Measurements from ENCODE around the gene FBLN2.

FBLN2 gene

DNA sequence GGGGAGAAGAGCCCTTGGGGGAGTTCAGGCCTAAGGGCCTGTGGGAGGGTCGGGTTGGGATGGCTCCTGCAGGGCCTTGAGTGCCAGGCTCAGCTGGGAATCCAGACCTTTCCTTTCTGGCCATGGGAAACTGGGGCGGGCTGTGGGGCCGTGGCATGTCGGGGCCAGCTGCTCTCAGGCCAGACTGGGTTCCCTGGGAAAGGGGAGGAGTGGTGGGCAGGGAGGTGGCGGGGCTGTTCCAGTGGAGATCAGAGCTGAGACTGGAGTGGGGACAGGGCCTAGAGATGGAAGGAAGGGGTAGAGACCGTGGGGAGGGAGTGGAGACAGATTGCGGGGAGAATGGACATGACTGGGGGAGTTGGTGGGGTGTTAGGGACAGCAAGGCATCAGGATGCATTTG lies 20.3 kb downstream of the FBLN2 start:
- no peak for DNase-seq (ENCODE audit: extremely low read depth, low read depth)
- TF ChIP-seq, protein P1, sequence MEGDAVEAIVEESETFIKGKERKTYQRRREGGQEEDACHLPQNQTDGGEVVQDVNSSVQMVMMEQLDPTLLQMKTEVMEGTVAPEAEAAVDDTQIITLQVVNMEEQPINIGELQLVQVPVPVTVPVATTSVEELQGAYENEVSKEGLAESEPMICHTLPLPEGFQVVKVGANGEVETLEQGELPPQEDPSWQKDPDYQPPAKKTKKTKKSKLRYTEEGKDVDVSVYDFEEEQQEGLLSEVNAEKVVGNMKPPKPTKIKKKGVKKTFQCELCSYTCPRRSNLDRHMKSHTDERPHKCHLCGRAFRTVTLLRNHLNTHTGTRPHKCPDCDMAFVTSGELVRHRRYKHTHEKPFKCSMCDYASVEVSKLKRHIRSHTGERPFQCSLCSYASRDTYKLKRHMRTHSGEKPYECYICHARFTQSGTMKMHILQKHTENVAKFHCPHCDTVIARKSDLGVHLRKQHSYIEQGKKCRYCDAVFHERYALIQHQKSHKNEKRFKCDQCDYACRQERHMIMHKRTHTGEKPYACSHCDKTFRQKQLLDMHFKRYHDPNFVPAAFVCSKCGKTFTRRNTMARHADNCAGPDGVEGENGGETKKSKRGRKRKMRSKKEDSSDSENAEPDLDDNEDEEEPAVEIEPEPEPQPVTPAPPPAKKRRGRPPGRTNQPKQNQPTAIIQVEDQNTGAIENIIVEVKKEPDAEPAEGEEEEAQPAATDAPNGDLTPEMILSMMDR (IDR thresholded peaks at IDR 0.05; ENCODE audit: low read depth, low read length) = no peak

DNA sequence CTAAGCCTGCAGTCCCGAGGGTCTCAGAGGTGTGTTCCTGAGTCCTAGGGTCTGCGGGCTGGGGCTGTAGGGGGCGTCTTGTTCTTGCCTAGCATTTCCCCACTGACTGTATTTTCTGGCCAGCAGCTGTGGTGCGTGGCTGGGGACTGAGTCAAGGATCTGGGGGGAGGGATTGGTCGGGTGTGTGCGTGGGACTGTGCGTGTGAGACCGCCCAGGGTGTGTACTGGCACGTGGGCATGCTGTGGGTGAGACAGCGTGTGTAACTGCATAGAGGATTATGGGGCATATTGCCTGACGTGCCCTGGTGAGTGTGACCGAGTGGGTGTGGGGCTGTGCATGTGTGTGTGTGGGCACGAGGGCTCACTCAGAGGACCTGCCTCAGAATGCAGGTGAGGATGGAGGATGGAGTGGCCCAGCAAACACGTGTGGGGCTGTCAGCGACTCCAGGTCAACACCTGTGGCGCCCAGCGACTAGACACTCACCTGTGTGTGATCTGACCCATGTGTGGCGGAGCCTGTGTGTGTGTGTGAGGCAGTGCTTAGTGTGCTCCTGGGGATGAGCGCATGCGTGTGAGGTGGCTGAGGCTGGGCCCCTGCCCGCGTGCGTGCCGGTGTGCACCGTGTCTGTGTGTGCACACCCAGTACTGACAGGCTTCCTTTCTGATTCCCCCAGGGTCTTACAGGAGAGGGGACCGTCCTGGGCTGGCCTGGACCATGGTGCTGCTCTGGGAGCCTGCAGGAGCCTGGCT lies 20.9 kb downstream of the FBLN2 start:
- no peak for DNase-seq (ENCODE audit: extremely low read depth, low read depth)

DNA sequence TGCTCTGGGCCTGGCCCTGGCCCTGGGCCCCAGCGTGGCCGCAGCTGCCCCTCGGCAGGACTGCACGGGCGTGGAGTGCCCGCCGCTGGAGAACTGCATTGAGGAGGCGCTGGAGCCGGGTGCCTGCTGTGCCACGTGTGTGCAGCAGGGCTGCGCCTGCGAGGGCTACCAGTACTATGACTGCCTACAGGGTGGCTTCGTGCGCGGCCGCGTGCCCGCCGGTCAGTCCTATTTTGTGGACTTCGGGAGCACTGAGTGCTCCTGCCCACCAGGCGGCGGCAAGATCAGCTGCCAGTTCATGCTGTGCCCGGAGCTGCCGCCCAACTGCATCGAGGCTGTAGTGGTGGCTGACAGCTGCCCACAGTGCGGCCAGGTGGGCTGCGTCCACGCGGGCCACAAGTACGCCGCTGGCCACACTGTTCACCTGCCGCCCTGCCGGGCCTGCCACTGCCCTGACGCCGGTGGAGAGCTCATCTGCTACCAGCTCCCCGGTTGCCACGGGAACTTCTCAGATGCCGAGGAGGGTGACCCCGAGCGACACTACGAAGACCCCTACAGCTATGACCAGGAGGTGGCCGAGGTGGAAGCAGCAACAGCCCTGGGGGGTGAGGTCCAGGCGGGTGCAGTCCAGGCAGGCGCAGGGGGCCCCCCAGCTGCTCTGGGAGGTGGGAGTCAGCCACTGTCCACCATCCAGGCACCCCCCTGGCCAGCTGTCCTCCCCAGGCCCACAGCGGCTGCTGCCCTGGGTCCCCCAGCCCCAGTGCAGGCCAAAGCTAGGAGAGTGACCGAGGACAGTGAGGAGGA lies 21.7 kb downstream of the FBLN2 start:
- no peak for DNase-seq (ENCODE audit: extremely low read depth, low read depth)

More for the DNA sequence above, 20.9 kb downstream of the FBLN2 start:
- TF ChIP-seq, protein P1 (IDR thresholded peaks at IDR 0.05; ENCODE audit: low read depth, low read length) = no peak

DNA sequence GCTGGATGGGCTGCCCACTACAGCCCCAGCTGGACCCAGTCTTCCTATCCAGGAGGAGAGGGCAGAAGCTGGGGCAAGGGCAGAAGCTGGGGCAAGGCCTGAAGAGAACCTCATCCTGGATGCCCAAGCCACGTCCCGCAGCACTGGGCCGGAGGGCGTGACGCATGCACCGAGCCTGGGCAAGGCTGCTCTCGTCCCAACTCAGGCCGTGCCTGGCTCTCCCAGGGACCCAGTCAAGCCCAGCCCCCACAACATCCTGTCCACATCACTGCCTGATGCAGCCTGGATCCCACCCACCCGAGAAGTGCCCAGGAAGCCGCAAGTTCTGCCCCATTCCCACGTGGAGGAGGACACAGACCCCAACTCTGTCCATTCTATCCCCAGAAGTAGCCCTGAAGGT lies 22.3 kb downstream of the FBLN2 start:
- DNase-seq (ENCODE audit: extremely low read depth, low read depth) = no peak
- TF ChIP-seq, protein P1 (IDR thresholded peaks at IDR 0.05; ENCODE audit: low read depth, low read length) = no peak

More for the DNA sequence above, 21.7 kb downstream of the FBLN2 start:
- TF ChIP-seq, protein P1 (IDR thresholded peaks at IDR 0.05; ENCODE audit: low read depth, low read length) = no peak

DNA sequence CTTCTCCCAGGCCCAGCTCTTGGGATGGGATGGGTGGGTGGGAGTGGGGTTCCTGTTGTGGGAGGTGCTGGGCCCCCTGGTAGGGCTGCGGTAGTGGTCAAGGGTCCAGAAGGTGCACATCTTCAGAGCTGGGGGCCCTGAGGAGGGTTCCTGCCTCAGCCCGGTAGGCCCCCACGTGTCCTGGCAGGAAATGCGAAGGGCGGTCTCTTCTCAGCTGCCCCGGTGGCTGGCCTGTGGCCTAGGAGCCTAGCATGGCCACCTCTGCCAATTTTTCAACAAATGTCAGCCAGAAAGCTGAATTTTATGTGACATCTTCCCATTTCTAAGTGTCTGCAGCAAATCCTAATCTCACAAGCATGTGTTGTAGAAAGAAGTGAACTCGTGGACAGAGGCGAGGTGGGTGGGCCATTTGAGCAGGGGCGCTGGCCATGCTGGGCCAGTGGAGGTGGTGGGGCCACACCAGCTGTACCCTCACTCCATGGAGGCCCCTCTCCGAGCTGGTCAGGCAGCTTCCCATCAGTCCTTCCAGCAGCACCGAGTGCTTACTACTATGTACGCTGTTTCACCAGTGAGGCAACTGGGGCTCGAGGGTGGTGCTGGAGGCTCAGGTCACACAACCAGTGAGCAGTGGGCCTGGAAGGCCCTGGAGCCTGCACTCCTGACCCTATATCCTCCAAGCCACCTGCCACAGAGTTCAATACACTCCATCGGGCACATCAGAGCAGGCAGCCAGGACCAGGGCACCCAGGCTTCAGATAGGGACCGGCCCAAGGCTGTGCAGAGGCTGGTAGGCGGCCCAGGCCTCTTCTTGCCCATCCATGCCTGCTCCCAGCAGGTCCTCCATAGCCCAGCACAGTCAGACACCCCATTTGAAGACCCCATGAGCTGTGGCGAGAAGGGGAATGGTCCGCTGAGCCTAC lies 23.2 kb downstream of the FBLN2 start:
- DNase-seq (ENCODE audit: extremely low read depth, low read depth) = no peak
- TF ChIP-seq, protein P1 (IDR thresholded peaks at IDR 0.05; ENCODE audit: low read depth, low read length) = no peak

DNA sequence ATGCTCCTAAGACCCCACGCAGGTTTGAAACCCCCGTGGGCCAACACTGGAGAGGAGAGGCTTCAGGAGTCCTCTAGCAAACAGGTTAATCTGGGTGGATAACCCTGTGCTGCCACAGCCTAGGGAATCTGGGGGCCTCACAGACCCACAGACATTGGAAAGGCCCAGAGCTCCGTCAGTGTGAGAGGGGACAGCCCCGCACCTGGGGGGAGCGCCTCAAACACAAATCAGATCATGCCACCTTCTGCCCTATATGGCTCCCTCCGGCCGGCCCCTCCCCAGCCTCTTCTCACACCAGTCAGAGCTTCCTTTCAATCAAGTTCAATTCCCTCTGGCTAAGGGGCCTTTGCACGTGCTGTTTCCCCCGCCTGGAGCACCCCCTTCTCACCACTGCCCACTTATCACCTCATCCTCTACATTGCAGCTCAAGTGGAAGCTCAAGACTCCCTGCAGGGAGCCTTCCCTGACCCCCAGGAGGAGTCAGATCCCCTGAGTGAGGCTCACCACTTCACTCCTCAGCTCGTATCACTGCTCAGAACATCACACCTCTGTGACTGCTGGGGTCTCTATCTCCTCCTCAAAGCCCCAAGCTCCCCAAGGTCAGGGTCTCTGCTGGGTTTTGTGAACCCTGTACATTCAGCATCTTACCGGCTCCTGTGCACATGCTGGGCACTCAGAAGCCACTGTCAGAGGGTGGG lies 24.1 kb downstream of the FBLN2 start:
- TF ChIP-seq, protein P1 (IDR thresholded peaks at IDR 0.05; ENCODE audit: low read depth, low read length) = no peak
- DNase-seq (ENCODE audit: extremely low read depth, low read depth) = no peak
